Esophagus muscularis mucosa (tissue), 4 donors: ENCODE results near the gene LMX1B. TPM values are rescaled to one million over a fixed set of nuclear protein-coding genes. Genes with fewer than 3 reads are reported as not detected.
A peak's percentile ranks its signal among the peaks of the same experiment; 100 is the strongest.

ENCODE experiments used
- DNase-seq: peaks from one replicate; pipeline ENCODE4 v3.0.0-alpha.2; 2017; ENCODE audit errors: extremely low spot score
- H3K27ac ChIP-seq, 4 donors: fragments of 200-600 bp; sonication (generic); replicated peaks in 1 of 4; 1 replicate in 3 of 4; 2 replicates in 1 of 4; pipeline ENCODE4 v1.5.1; 2016 to 2019; ENCODE audit warnings: mild to moderate bottlenecking in 1 of 4
- H3K27me3 ChIP-seq, 4 donors: fragments of 200-600 bp; sonication (generic); one replicate each; pipeline versions ENCODE4 v1.5.1 to v1.6.0; 2016 to 2019
- H3K36me3 ChIP-seq, 4 donors: fragments of 200-600 bp; sonication (generic); one replicate each; pipeline ENCODE4 v1.5.1; 2016 to 2019
- H3K4me1 ChIP-seq, 4 donors: fragments of 200-600 bp; sonication (generic); one replicate each; pipeline ENCODE4 v1.5.1; 2016 to 2019
- H3K4me3 ChIP-seq, 4 donors: fragments of 200-600 bp; sonication (generic); 1 replicate in 2 of 4; 2 replicates in 2 of 4; pipeline ENCODE4 v1.5.1; 2016 to 2019; ENCODE audit warnings: mild to moderate bottlenecking in 4 of 4, moderate library complexity in 1 of 4
- H3K9me3 ChIP-seq, 4 donors: fragments of 200-600 bp; sonication (generic); 1 replicate in 3 of 4; 2 replicates in 1 of 4; pipeline ENCODE4 v1.5.1; 2016 to 2019
- CTCF ChIP-seq, 3 experiments: fragments of 200-600 bp in 2 of 3; fragments of 450-650 bp in 1 of 3; sonication (generic) in 2 of 3; IDR thresholded peaks; one replicate each; pipeline ENCODE4 v1.5.1; 2017 to 2019; ENCODE audit warnings: antibody characterized with exemption in 3 of 3, mild to moderate bottlenecking in 2 of 3, moderate library complexity in 1 of 3
- EP300 ChIP-seq: sonication (generic); formaldehyde crosslinking; IDR thresholded peaks from one replicate; pipeline ENCODE4 v1.6.1; 2017; ENCODE audit warnings: antibody characterized with exemption
- POLR2A ChIP-seq: fragments of 450-650 bp; IDR thresholded peaks from one replicate; pipeline ENCODE4 v1.6.1; 2017; ENCODE audit warnings: antibody characterized with exemption, moderate library complexity, mild to moderate bottlenecking, low read depth
- POLR2AphosphoS5 ChIP-seq, 2 donors: sonication (generic); formaldehyde crosslinking; IDR thresholded peaks; one replicate each; pipeline ENCODE4 v1.6.1; 2017; ENCODE audit warnings: antibody characterized with exemption in 2 of 2
- WGBS: methylation state at CpG from one replicate; pipeline ENCODE4 v1.1.5; 2018; 5-methylcytosine and 5-hydroxymethylcytosine counted together
- intact Hi-C: fragments of 100-400 bp; cut with DNase I; formaldehyde crosslinking; loops from one replicate; pipeline ENCODE4 v1.15.1; 2023
- total RNA-seq, 4 donors: library from RNA; depleted of rRNA; stranded (reverse); fragments of >200 nt; gene quantifications; one replicate each; pipeline versions ENCODE4 v1.1.0 to v1.2.1, GENCODE V29; 2016

The LMX1B gene
- total RNA-seq, 4 donors from 2014 or later: under 0.01 to 0.66 (median 0.24) TPM

- no peak for TF ChIP-seq EP300
- no peak for TF ChIP-seq POLR2AphosphoS5 (IDR thresholded peaks at IDR 0.05)
- no peak for TF ChIP-seq POLR2A
- no peak for TF ChIP-seq CTCF (IDR thresholded peaks at IDR 0.05)
- Histone ChIP-seq H3K9me3 (no peaks in the 10 kb centered on the region), H3K27ac (no peak overlapping the region), H3K4me1 (peaks cover 2 to 18% (median 14%) of the 10 kb centered on the region in 4 donors), H3K27me3 (peaks cover 0 to 77% (median 32%) of the 10 kb centered on the region in 4 donors), H3K36me3 (no peaks in the 10 kb centered on the region), H3K4me3 (no peak overlapping the region)
- intact Hi-C loops: no loop called here
- DNase-seq: no peak
- 82% methylated on average over 4 of the region's 4 CpGs for WGBS
These were observed 65.3 kb downstream of the LMX1B start for GRCh38 chr9:126678989-126679388.

- Histone ChIP-seq H3K27ac (no peak overlapping the region), H3K27me3 (peaks cover 0 to 76% (median 22%) of the 10 kb centered on the region in 4 donors), H3K9me3 (no peaks in the 10 kb centered on the region), H3K4me3 (no peak overlapping the region), H3K36me3 (no peaks in the 10 kb centered on the region), H3K4me1 (peaks cover 2 to 19% (median 14%) of the 10 kb centered on the region in 4 donors)
- no peak for DNase-seq
- intact Hi-C loops: no loop called here
- TF ChIP-seq CTCF (IDR thresholded peaks at IDR 0.05) (no peak), EP300 (no peak), POLR2A (no peak), POLR2AphosphoS5 (IDR thresholded peaks at IDR 0.05) (no peak)
- 68% methylated on average over 5 of the region's 7 CpGs for WGBS
These were observed 67.6 kb downstream of the LMX1B start for GRCh38 chr9:126681336-126681735.

- WGBS: 46% methylated on average over 24 of the region's 24 CpGs
- intact Hi-C loops: no loop called here
- TF ChIP-seq POLR2A: no peak
- no peak for TF ChIP-seq POLR2AphosphoS5 (IDR thresholded peaks at IDR 0.05)
- TF ChIP-seq CTCF (IDR thresholded peaks at IDR 0.05): no peak
- TF ChIP-seq EP300: no peak
- Histone ChIP-seq H3K27ac (no peak overlapping the region), H3K27me3 (peaks cover 0 to 76% (median 16%) of the 10 kb centered on the region in 4 donors), H3K4me1 (peaks cover 2 to 19% (median 14%) of the 10 kb centered on the region in 4 donors), H3K9me3 (no peaks in the 10 kb centered on the region), H3K36me3 (no peaks in the 10 kb centered on the region), H3K4me3 (peak overlapping the region in 1 of 4 donors; percentile 42)
- DNase-seq: no peak
These were observed 68.5 kb downstream of the LMX1B start for GRCh38 chr9:126682113-126682810.

GRCh38 chr9:126682928-126683697 lies 69.4 kb downstream of the LMX1B start:
- no peak for DNase-seq
- H3K4me1 ChIP-seq: peaks cover 2 to 19% (median 14%) of the 10 kb centered on the region in 4 donors
- H3K4me3 ChIP-seq: peak overlapping the region; percentile 42 to 54 (median 43)
- no peak overlapping the region for H3K27ac ChIP-seq
- 7% methylated on average over 35 of the region's 69 CpGs for WGBS
- intact Hi-C loops: no loop called here
- no peak for TF ChIP-seq CTCF (IDR thresholded peaks at IDR 0.05)
- TF ChIP-seq EP300: no peak
- TF ChIP-seq POLR2A: no peak
- TF ChIP-seq POLR2AphosphoS5 (IDR thresholded peaks at IDR 0.05): no peak
- H3K36me3 ChIP-seq: no peaks in the 10 kb centered on the region
- H3K9me3 ChIP-seq: no peaks in the 10 kb centered on the region
- H3K27me3 ChIP-seq: peaks cover 0 to 77% (median 16%) of the 10 kb centered on the region in 4 donors
